HCT116 (cell line): ENCODE measurements around the gene CDK18.

Experiments used
- ATF3 ChIP-seq: IDR thresholded peaks from 2 replicates; pipeline ENCODE4 v1.6.1; 2012
- CTCF ChIP-seq, 3 experiments: fragments of 200-600 bp in 1 of 3; sonication (generic) in 1 of 3; IDR thresholded peaks in 2 of 3; conservative IDR thresholded peaks in 1 of 3; 2 replicates each; pipeline ENCODE4 v1.5.1; 2012 to 2017; ENCODE audit warnings: low read depth in 2 of 3, low read length in 2 of 3, antibody characterized with exemption in 1 of 3, borderline replicate concordance in 1 of 3, control low read depth in 1 of 3, mild to moderate bottlenecking in 1 of 3, mixed read lengths in 1 of 3, mixed run types in 1 of 3, moderate library complexity in 1 of 3; ENCODE audit not compliant: insufficient read depth in 1 of 3
- EZH2 ChIP-seq: fragments of 200-600 bp; sonication (generic); IDR thresholded peaks from 2 replicates; pipeline ENCODE4 v1.6.1; 2017; ENCODE audit warnings: antibody characterized with exemption, mixed run types
- EZH2phosphoT487 ChIP-seq: fragments of 200-600 bp; IDR thresholded peaks from 2 replicates; pipeline ENCODE4 v1.6.1; 2018; ENCODE audit warnings: antibody characterized with exemption, borderline replicate concordance
- MAX ChIP-seq: IDR thresholded peaks from 2 replicates; pipeline ENCODE4 v1.6.1; 2012
- POLR2A ChIP-seq: IDR thresholded peaks from 2 replicates; pipeline ENCODE4 v1.7.0; 2011; ENCODE audit warnings: borderline replicate concordance; ENCODE audit not compliant: insufficient read depth, insufficient read length; ENCODE audit errors: extremely low read depth
- POLR2AphosphoS5 ChIP-seq: IDR thresholded peaks from 2 replicates; pipeline ENCODE4 v1.6.1; 2011; ENCODE audit warnings: mild to moderate bottlenecking, low read depth, low read length, moderate library complexity
- REST ChIP-seq: IDR thresholded peaks from 2 replicates; pipeline ENCODE4 v1.6.1; 2012; ENCODE audit warnings: low read depth
- YY1 ChIP-seq: IDR thresholded peaks from 2 replicates; pipeline ENCODE4 v1.6.1; 2011; ENCODE audit warnings: low read length, low read depth, moderate library complexity, mild to moderate bottlenecking; ENCODE audit not compliant: insufficient replicate concordance; ENCODE audit errors: extremely low read depth
- ZNF274 ChIP-seq: fragments of 200-500 bp; sonication (Bioruptor generic); IDR thresholded peaks from 2 replicates; pipeline ENCODE4 v1.6.1; 2014; ENCODE audit warnings: mild to moderate bottlenecking, low read depth, low read length, inconsistent platforms

GRCh38 chr1:205492774-205493173 lies 11.7 kb upstream of the CDK18 start:
- TF ChIP-seq EZH2 (no peak), MAX (no peak), EZH2phosphoT487 (no peak), CTCF (IDR thresholded peaks at IDR 0.05 in 2 of 3, conservative IDR thresholded peaks at IDR 0.05 in 1 of 3; ENCODE audit: borderline replicate concordance in 1 of 3, insufficient read depth in 1 of 3, low read depth in 2 of 3, low read length in 2 of 3) (no peak), YY1 (no peak), POLR2AphosphoS5 (no peak), ATF3 (no peak), ZNF274 (no peak), REST (no peak), POLR2A (no peak)
